ENCODE results near the gene METTL6. TPM values are rescaled to one million over a fixed set of nuclear protein-coding genes. Genes with fewer than 3 reads are reported as not detected.

The METTL6 gene
- polyA plus RNA-seq, 1 of the 3 experiments (the other 2 are of a cell fraction): 22.7 TPM

DNA sequence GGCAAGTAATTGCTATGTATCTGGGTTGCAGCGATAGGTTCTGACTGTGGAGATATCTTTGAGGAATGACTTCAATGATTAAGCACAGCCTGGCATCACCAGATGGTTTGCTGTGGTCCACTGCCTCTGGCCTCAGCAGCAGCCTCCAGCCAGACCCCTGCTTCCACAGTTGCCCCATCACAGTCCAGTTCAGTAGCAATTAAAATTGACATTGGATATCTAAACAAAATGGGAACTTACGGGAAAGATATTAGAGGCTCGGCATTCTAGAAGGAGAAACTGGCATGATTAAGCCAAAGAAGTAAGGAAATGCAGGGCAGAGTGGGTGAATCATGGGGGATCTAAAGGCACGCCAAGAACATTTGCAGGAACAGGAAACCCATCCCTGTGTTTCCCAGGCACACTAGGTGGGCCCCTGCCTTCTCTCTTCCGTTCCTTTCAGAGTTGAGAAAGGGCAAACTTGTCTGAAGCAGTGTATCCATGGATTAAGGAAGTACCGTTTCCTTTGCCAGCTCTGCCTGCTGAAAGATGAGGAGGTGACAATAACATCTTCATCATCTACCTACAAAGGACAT is 58.7 kb downstream of the METTL6 start:
- ChIA-PET CTCF (interaction anchor here (1.4 to 2.3 kb wide), 2 partner anchors 9 to 101 kb away, joined by 5 to 7 read pairs; no protein-coding TSS in a partner anchor), POLR2A (no interaction called here)
- WGBS (ENCODE audit: low lambda C conversion rate): 90% methylated on average over 6 of the region's 6 CpGs
- H3K36me3 ChIP-seq (replicated peaks in 1 of 2; ENCODE audit: control insufficient read depth in 1 of 2, insufficient read depth in 2 of 2, low read length in 1 of 2): no peaks in the 10 kb centered on the region
- H3K27ac ChIP-seq (ENCODE audit: low read depth in 2 of 2, low read length in 1 of 2): no peak overlapping the region
- H3K4me3 ChIP-seq (ENCODE audit: low read depth in 2 of 2, low read length in 1 of 2): no peak overlapping the region
- H3K9me3 ChIP-seq: no peaks in the 10 kb centered on the region
- DNase-seq: no peak
- no peak overlapping the region for H2AFZ ChIP-seq (ENCODE audit: low read depth)
- no peak overlapping the region for H3K9ac ChIP-seq
- no peaks in the 10 kb centered on the region for H3K9me2 ChIP-seq
- no peaks in the 10 kb centered on the region for H4K20me1 ChIP-seq (ENCODE audit: insufficient read depth)
- H3F3A ChIP-seq (replicated peaks; ENCODE audit: insufficient read depth): no peaks in the 10 kb centered on the region
- TF ChIP-seq, protein P1, sequence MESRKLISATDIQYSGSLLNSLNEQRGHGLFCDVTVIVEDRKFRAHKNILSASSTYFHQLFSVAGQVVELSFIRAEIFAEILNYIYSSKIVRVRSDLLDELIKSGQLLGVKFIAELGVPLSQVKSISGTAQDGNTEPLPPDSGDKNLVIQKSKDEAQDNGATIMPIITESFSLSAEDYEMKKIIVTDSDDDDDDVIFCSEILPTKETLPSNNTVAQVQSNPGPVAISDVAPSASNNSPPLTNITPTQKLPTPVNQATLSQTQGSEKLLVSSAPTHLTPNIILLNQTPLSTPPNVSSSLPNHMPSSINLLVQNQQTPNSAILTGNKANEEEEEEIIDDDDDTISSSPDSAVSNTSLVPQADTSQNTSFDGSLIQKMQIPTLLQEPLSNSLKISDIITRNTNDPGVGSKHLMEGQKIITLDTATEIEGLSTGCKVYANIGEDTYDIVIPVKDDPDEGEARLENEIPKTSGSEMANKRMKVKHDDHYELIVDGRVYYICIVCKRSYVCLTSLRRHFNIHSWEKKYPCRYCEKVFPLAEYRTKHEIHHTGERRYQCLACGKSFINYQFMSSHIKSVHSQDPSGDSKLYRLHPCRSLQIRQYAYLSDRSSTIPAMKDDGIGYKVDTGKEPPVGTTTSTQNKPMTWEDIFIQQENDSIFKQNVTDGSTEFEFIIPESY (IDR thresholded peaks at IDR 0.05; ENCODE audit: borderline replicate concordance, low read depth): no peak
- TF ChIP-seq EZH2phosphoT487 (IDR thresholded peaks at IDR 0.05; ENCODE audit: borderline replicate concordance, low read depth) (no peak), FOXM1 (IDR thresholded peaks at IDR 0.05; ENCODE audit: low read depth) (no peak), ELF1 (IDR thresholded peaks at IDR 0.05) (no peak), RFX5 (IDR thresholded peaks at IDR 0.05; ENCODE audit: low read length) (no peak), FOSL2 (IDR thresholded peaks at IDR 0.05; ENCODE audit: borderline replicate concordance, low read depth) (no peak), RCOR1 (IDR thresholded peaks at IDR 0.05; ENCODE audit: low read length) (no peak), SIN3A (IDR thresholded peaks at IDR 0.05; ENCODE audit: borderline replicate concordance, low read depth, low read length) (no peak), FOXJ3 (CRISPR knock-in tag; IDR thresholded peaks at IDR 0.05) (no peak), RXRA (IDR thresholded peaks at IDR 0.05; ENCODE audit: borderline replicate concordance, low read depth) (no peak), MEF2A (IDR thresholded peaks at IDR 0.05; ENCODE audit: borderline replicate concordance, low read depth) (no peak), NRF1 (IDR thresholded peaks at IDR 0.05; ENCODE audit: low read depth, low read length) (no peak), YY1 (IDR thresholded peaks at IDR 0.05; ENCODE audit: low read depth) (no peak), NFIC (IDR thresholded peaks at IDR 0.05; ENCODE audit: borderline replicate concordance) (no peak), TAF1 (IDR thresholded peaks at IDR 0.05; ENCODE audit: borderline replicate concordance, low read depth, low read length) (no peak), GABPA (IDR thresholded peaks at IDR 0.05; ENCODE audit: low read depth) (no peak)
- TF ChIP-seq, protein P2, sequence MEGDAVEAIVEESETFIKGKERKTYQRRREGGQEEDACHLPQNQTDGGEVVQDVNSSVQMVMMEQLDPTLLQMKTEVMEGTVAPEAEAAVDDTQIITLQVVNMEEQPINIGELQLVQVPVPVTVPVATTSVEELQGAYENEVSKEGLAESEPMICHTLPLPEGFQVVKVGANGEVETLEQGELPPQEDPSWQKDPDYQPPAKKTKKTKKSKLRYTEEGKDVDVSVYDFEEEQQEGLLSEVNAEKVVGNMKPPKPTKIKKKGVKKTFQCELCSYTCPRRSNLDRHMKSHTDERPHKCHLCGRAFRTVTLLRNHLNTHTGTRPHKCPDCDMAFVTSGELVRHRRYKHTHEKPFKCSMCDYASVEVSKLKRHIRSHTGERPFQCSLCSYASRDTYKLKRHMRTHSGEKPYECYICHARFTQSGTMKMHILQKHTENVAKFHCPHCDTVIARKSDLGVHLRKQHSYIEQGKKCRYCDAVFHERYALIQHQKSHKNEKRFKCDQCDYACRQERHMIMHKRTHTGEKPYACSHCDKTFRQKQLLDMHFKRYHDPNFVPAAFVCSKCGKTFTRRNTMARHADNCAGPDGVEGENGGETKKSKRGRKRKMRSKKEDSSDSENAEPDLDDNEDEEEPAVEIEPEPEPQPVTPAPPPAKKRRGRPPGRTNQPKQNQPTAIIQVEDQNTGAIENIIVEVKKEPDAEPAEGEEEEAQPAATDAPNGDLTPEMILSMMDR (IDR thresholded peaks at IDR 0.05): no peak
- TF ChIP-seq, protein P3, sequence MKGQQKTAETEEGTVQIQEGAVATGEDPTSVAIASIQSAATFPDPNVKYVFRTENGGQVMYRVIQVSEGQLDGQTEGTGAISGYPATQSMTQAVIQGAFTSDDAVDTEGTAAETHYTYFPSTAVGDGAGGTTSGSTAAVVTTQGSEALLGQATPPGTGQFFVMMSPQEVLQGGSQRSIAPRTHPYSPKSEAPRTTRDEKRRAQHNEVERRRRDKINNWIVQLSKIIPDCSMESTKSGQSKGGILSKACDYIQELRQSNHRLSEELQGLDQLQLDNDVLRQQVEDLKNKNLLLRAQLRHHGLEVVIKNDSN (IDR thresholded peaks at IDR 0.05; ENCODE audit: borderline replicate concordance, low read depth): no peak
- TF ChIP-seq, protein P4, sequence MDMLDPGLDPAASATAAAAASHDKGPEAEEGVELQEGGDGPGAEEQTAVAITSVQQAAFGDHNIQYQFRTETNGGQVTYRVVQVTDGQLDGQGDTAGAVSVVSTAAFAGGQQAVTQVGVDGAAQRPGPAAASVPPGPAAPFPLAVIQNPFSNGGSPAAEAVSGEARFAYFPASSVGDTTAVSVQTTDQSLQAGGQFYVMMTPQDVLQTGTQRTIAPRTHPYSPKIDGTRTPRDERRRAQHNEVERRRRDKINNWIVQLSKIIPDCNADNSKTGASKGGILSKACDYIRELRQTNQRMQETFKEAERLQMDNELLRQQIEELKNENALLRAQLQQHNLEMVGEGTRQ (IDR thresholded peaks at IDR 0.05; ENCODE audit: borderline replicate concordance, low read depth, low read length): no peak
- TF ChIP-seq, protein P5, sequence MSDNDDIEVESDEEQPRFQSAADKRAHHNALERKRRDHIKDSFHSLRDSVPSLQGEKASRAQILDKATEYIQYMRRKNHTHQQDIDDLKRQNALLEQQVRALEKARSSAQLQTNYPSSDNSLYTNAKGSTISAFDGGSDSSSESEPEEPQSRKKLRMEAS (IDR thresholded peaks at IDR 0.05; ENCODE audit: low read depth): no peak
- H3K4me1 ChIP-seq (ENCODE audit: control insufficient read depth in 1 of 2, insufficient read depth in 2 of 2, low read depth in 1 of 2, low read length in 1 of 2): no peaks in the 10 kb centered on the region; a peak in 1 of 4 replicates
- H3K4me2 ChIP-seq: no peak overlapping the region
- no peaks in the 10 kb centered on the region for H3K79me2 ChIP-seq (ENCODE audit: insufficient read depth)
- no peaks in the 10 kb centered on the region for H3K27me3 ChIP-seq (ENCODE audit: insufficient read depth)

Data from SK-N-SH (cell line).